SK-N-SH treated with all-trans-retinoic acid at 6 μM for 48 hours (cell line): ENCODE results near the gene PHYHD1.

Experiments
- ATAC-seq: fragments of 200-7000 bp; cut with Tn5 transposase; 3 replicates; pipeline ENCODE4 v1.9.1; 2020; ENCODE audit warnings: mild to moderate bottlenecking, moderate library complexity
- ARNTL ChIP-seq: fragments of 450-650 bp; formaldehyde crosslinking; IDR thresholded peaks from 2 replicates; pipeline ENCODE4 v1.5.0; 2020; ENCODE audit warnings: low read depth, mild to moderate bottlenecking, moderate library complexity, borderline replicate concordance
- BACH2 ChIP-seq: fragments of 250-450 bp; sonication (Bioruptor Pico); IDR thresholded peaks from 2 replicates; pipeline ENCODE4 v1.9.0; 2021; ENCODE audit warnings: mild to moderate bottlenecking, borderline replicate concordance
- CSDC2 ChIP-seq: fragments of 250-450 bp; sonication (Bioruptor Pico); IDR thresholded peaks from 2 replicates; pipeline ENCODE4 v1.5.0; 2020; ENCODE audit warnings: mild to moderate bottlenecking, moderate library complexity
- ESRRG ChIP-seq: fragments of 250-450 bp; sonication (Bioruptor Pico); IDR thresholded peaks from 2 replicates; pipeline ENCODE4 v1.6.1; 2021; ENCODE audit warnings: mild to moderate bottlenecking
- GLIS3 ChIP-seq: fragments of 250-450 bp; sonication (Bioruptor Pico); IDR thresholded peaks from 2 replicates; pipeline ENCODE4 v1.5.0; 2020; ENCODE audit warnings: mild to moderate bottlenecking, moderate library complexity
- ISL1 ChIP-seq: fragments of 250-450 bp; sonication (Bioruptor Pico); IDR thresholded peaks from 2 replicates; pipeline ENCODE4 v2.1.2; 2022; ENCODE audit warnings: mild to moderate bottlenecking, moderate library complexity
- PPARA ChIP-seq: fragments of 250-450 bp; sonication (Bioruptor Pico); IDR thresholded peaks from 2 replicates; pipeline ENCODE4 v1.5.0; 2020; ENCODE audit warnings: mild to moderate bottlenecking, borderline replicate concordance
- SNAI2 ChIP-seq: fragments of 250-450 bp; sonication (Bioruptor Pico); IDR thresholded peaks from 2 replicates; pipeline ENCODE4 v1.5.0; 2020; ENCODE audit warnings: mild to moderate bottlenecking, moderate library complexity
- TOX ChIP-seq: fragments of 250-450 bp; sonication (Bioruptor Pico); IDR thresholded peaks from 2 replicates; pipeline ENCODE4 v1.8.0; 2021; ENCODE audit warnings: mild to moderate bottlenecking, moderate library complexity, borderline replicate concordance
- ZC3H10 ChIP-seq: fragments of 250-450 bp; sonication (Bioruptor Pico); IDR thresholded peaks from 2 replicates; pipeline ENCODE4 v1.5.1; 2021; ENCODE audit warnings: mild to moderate bottlenecking, moderate library complexity
- ZFP3 ChIP-seq: fragments of 250-450 bp; sonication (Bioruptor Pico); IDR thresholded peaks from 2 replicates; pipeline ENCODE4 v1.5.0; 2020; ENCODE audit warnings: mild to moderate bottlenecking, moderate library complexity
- ZNF565 ChIP-seq: fragments of 450-650 bp; formaldehyde crosslinking; conservative IDR thresholded peaks from 2 replicates; pipeline ENCODE4 v1.5.0; 2020; ENCODE audit warnings: low read depth, mild to moderate bottlenecking, moderate library complexity
- ZNF70 ChIP-seq: fragments of 450-650 bp; formaldehyde crosslinking; IDR thresholded peaks from 2 replicates; pipeline ENCODE4 v1.5.0; 2020; ENCODE audit warnings: mild to moderate bottlenecking, moderate library complexity
- ZNF8 ChIP-seq: fragments of 450-650 bp; formaldehyde crosslinking; IDR thresholded peaks from 2 replicates; pipeline ENCODE4 v1.5.0; 2020; ENCODE audit warnings: mild to moderate bottlenecking, moderate library complexity
- TF ChIP-seq, protein P1 (sequence below): fragments of 250-450 bp; sonication (Bioruptor Pico); IDR thresholded peaks from 2 replicates; pipeline ENCODE4 v1.5.0; 2020; ENCODE audit warnings: mild to moderate bottlenecking, moderate library complexity
- TF ChIP-seq, protein P2 (sequence below): fragments of 250-450 bp; sonication (Bioruptor Pico); IDR thresholded peaks from 2 replicates; pipeline ENCODE4 v1.8.0; 2020; ENCODE audit warnings: mild to moderate bottlenecking, moderate library complexity, borderline replicate concordance
- TF ChIP-seq, protein P3 (sequence below): fragments of 250-450 bp; sonication (Bioruptor Pico); IDR thresholded peaks from 2 replicates; pipeline ENCODE4 v1.5.1; 2021; ENCODE audit warnings: mild to moderate bottlenecking, moderate library complexity
- TF ChIP-seq, protein P4 (sequence below): fragments of 250-450 bp; sonication (Bioruptor Pico); IDR thresholded peaks from 2 replicates; pipeline ENCODE4 v1.8.0; 2021; ENCODE audit warnings: low read depth, mild to moderate bottlenecking, moderate library complexity, borderline replicate concordance

PHYHD1 gene

DNA sequence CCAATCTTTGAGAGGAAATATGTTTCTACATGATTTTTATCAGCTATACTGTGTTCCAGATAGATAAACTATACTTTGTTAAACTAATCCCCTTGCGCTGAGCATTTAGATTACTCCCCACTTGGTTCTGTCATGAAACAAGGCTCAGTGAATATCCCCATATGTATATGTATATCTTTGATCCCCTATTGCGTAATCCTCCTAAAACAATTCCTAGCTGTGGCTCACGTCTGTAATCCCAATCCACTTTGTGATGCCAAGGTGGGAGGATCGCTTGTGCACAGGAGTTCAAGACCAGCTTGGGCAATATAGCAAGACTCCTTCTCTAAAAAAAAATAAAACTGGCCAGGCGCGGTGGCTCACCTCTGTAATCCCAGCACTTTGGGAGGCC, 2.7 kb downstream of the PHYHD1 start (continued):
- no peak for TF ChIP-seq BACH2
- TF ChIP-seq, protein P1, sequence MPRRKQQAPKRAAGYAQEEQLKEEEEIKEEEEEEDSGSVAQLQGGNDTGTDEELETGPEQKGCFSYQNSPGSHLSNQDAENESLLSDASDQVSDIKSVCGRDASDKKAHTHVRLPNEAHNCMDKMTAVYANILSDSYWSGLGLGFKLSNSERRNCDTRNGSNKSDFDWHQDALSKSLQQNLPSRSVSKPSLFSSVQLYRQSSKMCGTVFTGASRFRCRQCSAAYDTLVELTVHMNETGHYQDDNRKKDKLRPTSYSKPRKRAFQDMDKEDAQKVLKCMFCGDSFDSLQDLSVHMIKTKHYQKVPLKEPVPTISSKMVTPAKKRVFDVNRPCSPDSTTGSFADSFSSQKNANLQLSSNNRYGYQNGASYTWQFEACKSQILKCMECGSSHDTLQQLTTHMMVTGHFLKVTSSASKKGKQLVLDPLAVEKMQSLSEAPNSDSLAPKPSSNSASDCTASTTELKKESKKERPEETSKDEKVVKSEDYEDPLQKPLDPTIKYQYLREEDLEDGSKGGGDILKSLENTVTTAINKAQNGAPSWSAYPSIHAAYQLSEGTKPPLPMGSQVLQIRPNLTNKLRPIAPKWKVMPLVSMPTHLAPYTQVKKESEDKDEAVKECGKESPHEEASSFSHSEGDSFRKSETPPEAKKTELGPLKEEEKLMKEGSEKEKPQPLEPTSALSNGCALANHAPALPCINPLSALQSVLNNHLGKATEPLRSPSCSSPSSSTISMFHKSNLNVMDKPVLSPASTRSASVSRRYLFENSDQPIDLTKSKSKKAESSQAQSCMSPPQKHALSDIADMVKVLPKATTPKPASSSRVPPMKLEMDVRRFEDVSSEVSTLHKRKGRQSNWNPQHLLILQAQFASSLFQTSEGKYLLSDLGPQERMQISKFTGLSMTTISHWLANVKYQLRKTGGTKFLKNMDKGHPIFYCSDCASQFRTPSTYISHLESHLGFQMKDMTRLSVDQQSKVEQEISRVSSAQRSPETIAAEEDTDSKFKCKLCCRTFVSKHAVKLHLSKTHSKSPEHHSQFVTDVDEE (CRISPR knock-in tag), result no peak
- no peak for TF ChIP-seq PPARA
- no peak for TF ChIP-seq TOX (CRISPR knock-in tag)
- no peak for TF ChIP-seq ARNTL
- no peak for TF ChIP-seq GLIS3

DNA sequence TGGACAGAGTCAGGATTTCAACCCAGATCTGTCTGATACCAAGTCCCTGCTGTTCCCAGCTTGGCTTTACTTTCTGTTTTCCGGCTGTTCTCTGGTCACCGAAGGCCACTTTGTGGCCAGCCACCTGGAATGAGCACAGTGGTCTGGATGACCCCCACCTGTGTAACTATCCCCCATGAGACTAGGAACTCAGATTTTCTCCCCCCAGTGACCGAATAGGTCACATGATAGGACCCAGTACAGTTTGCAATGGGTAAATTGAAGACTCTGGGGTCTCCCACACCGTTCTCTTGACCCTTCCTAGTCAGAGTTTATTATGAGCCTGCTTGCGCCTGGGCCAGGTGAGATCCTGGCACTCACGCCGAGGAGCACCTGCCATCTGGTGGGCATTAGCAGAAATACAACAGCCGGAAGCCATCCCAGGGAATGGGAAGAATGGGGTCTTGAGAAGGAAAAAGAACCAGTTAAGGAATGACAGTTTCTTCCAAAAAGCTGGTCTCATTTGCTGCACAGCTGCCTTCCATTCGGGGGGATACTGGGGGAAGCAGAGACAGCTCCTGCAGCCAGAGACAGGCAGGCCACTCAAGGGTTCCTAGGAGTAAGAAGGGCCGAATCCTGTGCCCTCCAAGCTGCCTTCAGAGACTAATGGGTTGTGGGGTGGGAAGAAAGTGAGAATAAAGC, 7.1 kb downstream of the PHYHD1 start:
- no peak for TF ChIP-seq BACH2
- no peak for TF ChIP-seq SNAI2 (CRISPR knock-in tag)
- TF ChIP-seq TOX (CRISPR knock-in tag), result no peak
- TF ChIP-seq, protein P1 (CRISPR knock-in tag), result no peak
- TF ChIP-seq, protein P2, sequence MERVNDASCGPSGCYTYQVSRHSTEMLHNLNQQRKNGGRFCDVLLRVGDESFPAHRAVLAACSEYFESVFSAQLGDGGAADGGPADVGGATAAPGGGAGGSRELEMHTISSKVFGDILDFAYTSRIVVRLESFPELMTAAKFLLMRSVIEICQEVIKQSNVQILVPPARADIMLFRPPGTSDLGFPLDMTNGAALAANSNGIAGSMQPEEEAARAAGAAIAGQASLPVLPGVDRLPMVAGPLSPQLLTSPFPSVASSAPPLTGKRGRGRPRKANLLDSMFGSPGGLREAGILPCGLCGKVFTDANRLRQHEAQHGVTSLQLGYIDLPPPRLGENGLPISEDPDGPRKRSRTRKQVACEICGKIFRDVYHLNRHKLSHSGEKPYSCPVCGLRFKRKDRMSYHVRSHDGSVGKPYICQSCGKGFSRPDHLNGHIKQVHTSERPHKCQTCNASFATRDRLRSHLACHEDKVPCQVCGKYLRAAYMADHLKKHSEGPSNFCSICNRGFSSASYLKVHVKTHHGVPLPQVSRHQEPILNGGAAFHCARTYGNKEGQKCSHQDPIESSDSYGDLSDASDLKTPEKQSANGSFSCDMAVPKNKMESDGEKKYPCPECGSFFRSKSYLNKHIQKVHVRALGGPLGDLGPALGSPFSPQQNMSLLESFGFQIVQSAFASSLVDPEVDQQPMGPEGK (CRISPR knock-in tag), result no peak
- no peak for TF ChIP-seq ZC3H10 (CRISPR knock-in tag)
- TF ChIP-seq, protein P3, sequence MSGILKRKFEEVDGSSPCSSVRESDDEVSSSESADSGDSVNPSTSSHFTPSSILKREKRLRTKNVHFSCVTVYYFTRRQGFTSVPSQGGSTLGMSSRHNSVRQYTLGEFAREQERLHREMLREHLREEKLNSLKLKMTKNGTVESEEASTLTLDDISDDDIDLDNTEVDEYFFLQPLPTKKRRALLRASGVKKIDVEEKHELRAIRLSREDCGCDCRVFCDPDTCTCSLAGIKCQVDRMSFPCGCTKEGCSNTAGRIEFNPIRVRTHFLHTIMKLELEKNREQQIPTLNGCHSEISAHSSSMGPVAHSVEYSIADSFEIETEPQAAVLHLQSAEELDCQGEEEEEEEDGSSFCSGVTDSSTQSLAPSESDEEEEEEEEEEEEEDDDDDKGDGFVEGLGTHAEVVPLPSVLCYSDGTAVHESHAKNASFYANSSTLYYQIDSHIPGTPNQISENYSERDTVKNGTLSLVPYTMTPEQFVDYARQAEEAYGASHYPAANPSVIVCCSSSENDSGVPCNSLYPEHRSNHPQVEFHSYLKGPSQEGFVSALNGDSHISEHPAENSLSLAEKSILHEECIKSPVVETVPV, result no peak
- TF ChIP-seq ISL1 (CRISPR knock-in tag), result no peak
- no peak for TF ChIP-seq ZNF565 (CRISPR knock-in tag)
- TF ChIP-seq ZFP3 (CRISPR knock-in tag), result no peak
- no peak for TF ChIP-seq ZNF8 (CRISPR knock-in tag)
- no peak for TF ChIP-seq ZNF70 (CRISPR knock-in tag)
- no peak for TF ChIP-seq CSDC2
- TF ChIP-seq, protein P4, sequence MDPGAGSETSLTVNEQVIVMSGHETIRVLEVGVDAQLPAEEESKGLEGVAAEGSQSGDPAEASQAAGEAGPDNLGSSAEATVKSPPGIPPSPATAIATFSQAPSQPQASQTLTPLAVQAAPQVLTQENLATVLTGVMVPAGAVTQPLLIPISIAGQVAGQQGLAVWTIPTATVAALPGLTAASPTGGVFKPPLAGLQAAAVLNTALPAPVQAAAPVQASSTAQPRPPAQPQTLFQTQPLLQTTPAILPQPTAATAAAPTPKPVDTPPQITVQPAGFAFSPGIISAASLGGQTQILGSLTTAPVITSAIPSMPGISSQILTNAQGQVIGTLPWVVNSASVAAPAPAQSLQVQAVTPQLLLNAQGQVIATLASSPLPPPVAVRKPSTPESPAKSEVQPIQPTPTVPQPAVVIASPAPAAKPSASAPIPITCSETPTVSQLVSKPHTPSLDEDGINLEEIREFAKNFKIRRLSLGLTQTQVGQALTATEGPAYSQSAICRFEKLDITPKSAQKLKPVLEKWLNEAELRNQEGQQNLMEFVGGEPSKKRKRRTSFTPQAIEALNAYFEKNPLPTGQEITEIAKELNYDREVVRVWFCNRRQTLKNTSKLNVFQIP (CRISPR knock-in tag), result no peak
- ATAC-seq, result peak; percentile 92

DNA sequence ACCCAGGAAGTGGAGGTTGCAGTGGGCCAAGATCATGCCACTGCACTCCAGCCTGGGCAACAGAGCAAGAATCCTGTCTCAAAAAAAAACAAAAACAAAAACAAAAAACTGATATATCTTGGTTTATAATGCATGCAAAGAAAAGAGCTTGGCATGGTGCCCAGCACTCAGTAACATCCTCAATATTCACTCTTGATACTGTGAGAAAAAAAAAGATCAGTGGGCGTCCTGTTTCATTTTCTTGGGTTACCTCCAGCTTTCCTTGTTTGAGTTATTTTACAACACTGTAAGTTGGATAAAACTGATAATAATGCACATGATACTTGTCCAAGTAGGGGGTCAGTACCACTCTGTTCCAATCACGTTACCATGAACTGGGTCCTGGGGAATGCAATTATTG, 7.8 kb downstream of the PHYHD1 start:
- no peak for ATAC-seq
- TF ChIP-seq ZFP3 (CRISPR knock-in tag) (no peak), SNAI2 (CRISPR knock-in tag) (no peak), BACH2 (no peak), TOX (CRISPR knock-in tag) (no peak), ZNF8 (CRISPR knock-in tag) (no peak), ESRRG (no peak)
- TF ChIP-seq, protein P2 (CRISPR knock-in tag), result no peak
